Hematopoietic multipotent progenitor cell treated with erythropoietin and hydrocortisone succinate and interleukin-3 and kit ligand, for 17 days (in vitro differentiated cells): ENCODE results near the gene SOST.
"Not testable (repeated sequence)": the region's sequence is repeated elsewhere in the genome, so short reads cannot be mapped to it uniquely, and the experiment has no call there.

ENCODE experiments used
- DNase-seq: peaks from one replicate; pipeline ENCODE4 v3.0.0-alpha.2; 2015; ENCODE audit warnings: low spot score

The SOST gene

GRCh38 chr17:43758497-43759174 lies at the start of gene SOST:
SOST (minus strand) TSS chr17:43758791; CDS start chr17:43758741, 50 bp downstream.
- no peak for DNase-seq

- DNase-seq: no peak
These were observed 49.5 kb upstream of the SOST start for GRCh38 chr17:43808076-43808475.

GRCh38 chr17:43805117-43805516 lies 46.5 kb upstream of the SOST start:
- no peak for DNase-seq

- DNase-seq: no peak
These were observed 45.2 kb upstream of the SOST start for GRCh38 chr17:43803758-43804157.

GRCh38 chr17:43801844-43802243 lies 43.3 kb upstream of the SOST start:
- no peak for DNase-seq

GRCh38 chr17:43800736-43801135 lies 42.1 kb upstream of the SOST start:
- no peak for DNase-seq

- DNase-seq: no peak
These were observed 40.5 kb upstream of the SOST start for GRCh38 chr17:43799047-43799446.

- not testable (repeated sequence) for DNase-seq
These were observed 39.4 kb upstream of the SOST start for GRCh38 chr17:43798024-43798423.

GRCh38 chr17:43792668-43793067 lies 34.1 kb upstream of the SOST start:
- DNase-seq: not testable (repeated sequence)

GRCh38 chr17:43791589-43791988 lies 33.0 kb upstream of the SOST start:
- no peak for DNase-seq

GRCh38 chr17:43790311-43790940 lies 31.8 kb upstream of the SOST start:
- no peak for DNase-seq

- no peak for DNase-seq
These were observed 30.9 kb upstream of the SOST start for GRCh38 chr17:43789482-43789881.

- no peak for DNase-seq
These were observed 29.9 kb upstream of the SOST start for GRCh38 chr17:43788540-43788939.

- DNase-seq: no peak
These were observed 29.1 kb upstream of the SOST start for GRCh38 chr17:43787728-43788127.

- no peak for DNase-seq
These were observed 26.1 kb upstream of the SOST start for GRCh38 chr17:43784628-43785101.

GRCh38 chr17:43784068-43784467 lies 25.5 kb upstream of the SOST start:
- DNase-seq: no peak

GRCh38 chr17:43782913-43783680 lies 24.5 kb upstream of the SOST start:
- DNase-seq: no peak

GRCh38 chr17:43780135-43780534 lies 21.5 kb upstream of the SOST start, which contains the start of gene CFAP97D1:
CFAP97D1 (plus strand) TSS chr17:43780435; CDS start chr17:43780463, 28 bp downstream.
- DNase-seq: no peak

GRCh38 chr17:43779145-43780125 lies 20.8 kb upstream of the SOST start:
- no peak for DNase-seq

- DNase-seq: peak; percentile 47
These were observed 19.9 kb upstream of the SOST start, which contains the start of gene DUSP3 for GRCh38 chr17:43778337-43779144. DUSP3 (minus strand) TSS chr17:43778977; CDS start chr17:43778924, 53 bp downstream.
